Stimulated activated CD4-positive, alpha-beta T cell treated with anti-CD3 and anti-CD28 coated beads, Interleukin-2, amount 100 ng/mL, for 4 hours (primary cell): Measurements from ENCODE around the gene TRAPPC3.
"Not testable (repeated sequence)": the region's sequence is repeated elsewhere in the genome, so short reads cannot be mapped to it uniquely, and the experiment has no call there.

Source experiments
- DNase-seq: peaks from one replicate; pipeline ENCODE4 v3.0.0-alpha.2; 2020; ENCODE audit warnings: low read depth

Gene TRAPPC3

GRCh38 chr1:36166136-36166535, 16.9 kb upstream of the TRAPPC3 start:
- DNase-seq = no peak

- DNase-seq = no peak
Observed at GRCh38 chr1:36165145-36165544, 15.9 kb upstream of the TRAPPC3 start.

- DNase-seq = no peak
Observed at GRCh38 chr1:36164361-36164760, 15.1 kb upstream of the TRAPPC3 start.

- no peak for DNase-seq
Observed at GRCh38 chr1:36163426-36163825, 14.1 kb upstream of the TRAPPC3 start.

- no peak for DNase-seq
Observed at GRCh38 chr1:36162680-36163239, 13.5 kb upstream of the TRAPPC3 start.

- peak; percentile 29 for DNase-seq
Observed at GRCh38 chr1:36161641-36162531, 12.6 kb upstream of the TRAPPC3 start.

- no peak for DNase-seq
Observed at GRCh38 chr1:36160949-36161485, 11.7 kb upstream of the TRAPPC3 start.

- no peak for DNase-seq
Observed at GRCh38 chr1:36160388-36160948, 11.2 kb upstream of the TRAPPC3 start.

- DNase-seq = no peak
Observed at GRCh38 chr1:36159614-36160387, 10.5 kb upstream of the TRAPPC3 start.

GRCh38 chr1:36158827-36159252, 9.6 kb upstream of the TRAPPC3 start:
- DNase-seq = not testable (repeated sequence)

GRCh38 chr1:36157973-36158826, 8.9 kb upstream of the TRAPPC3 start:
- DNase-seq = no peak

- no peak for DNase-seq
Observed at GRCh38 chr1:36157115-36157903, 8.0 kb upstream of the TRAPPC3 start.

GRCh38 chr1:36156329-36157114, 7.2 kb upstream of the TRAPPC3 start:
- no peak for DNase-seq

- peak; percentile 77 for DNase-seq
Observed at GRCh38 chr1:36155408-36156328, 6.4 kb upstream of the TRAPPC3 start, which contains the start of gene MAP7D1. Gene MAP7D1, plus strand, starts transcription at chr1:36156160. Its CDS starts 258 bp downstream, at chr1:36156418.

- DNase-seq = no peak
Observed at GRCh38 chr1:36154765-36155407, 5.6 kb upstream of the TRAPPC3 start.

- no peak for DNase-seq
Observed at GRCh38 chr1:36154335-36154734, 5.0 kb upstream of the TRAPPC3 start.

- no peak for DNase-seq
Observed at GRCh38 chr1:36153476-36153875, 4.2 kb upstream of the TRAPPC3 start.

- DNase-seq = peak; percentile 50
Observed at GRCh38 chr1:36151845-36152203, 2.5 kb upstream of the TRAPPC3 start.
